Liver (tissue), 3 donors: ENCODE measurements around the gene BTK.

Source experiments
- CTCF ChIP-seq: fragments of 150-350 bp; IDR thresholded peaks from 2 replicates; pipeline ENCODE4 v1.5.1; 2017; ENCODE audit warnings: improper control_type of control experiment, low read depth, low read length; ENCODE audit not compliant: missing input control
- EGR1 ChIP-seq, 2 donors: IDR thresholded peaks; 2 replicates each; pipeline ENCODE4 v1.6.1; 2016 to 2018; ENCODE audit warnings: antibody characterized with exemption in 2 of 2, low read depth in 2 of 2
- FOXA2 ChIP-seq: IDR thresholded peaks from 2 replicates; pipeline ENCODE4 v1.6.1; 2016; ENCODE audit warnings: antibody characterized with exemption
- GABPA ChIP-seq, 2 donors: IDR thresholded peaks in 1 of 2; conservative IDR thresholded peaks in 1 of 2; 2 replicates each; pipeline ENCODE4 v1.6.1; 2016; ENCODE audit warnings: antibody characterized with exemption in 2 of 2, mild to moderate bottlenecking in 1 of 2, moderate library complexity in 1 of 2
- RAD21 ChIP-seq, 2 donors: IDR thresholded peaks; 2 replicates each; pipeline ENCODE4 v1.6.1; 2016; ENCODE audit warnings: antibody characterized with exemption in 2 of 2, mild to moderate bottlenecking in 2 of 2
- RXRA ChIP-seq, 2 donors: IDR thresholded peaks; 2 replicates each; pipeline ENCODE4 v1.6.1; 2017 to 2018; ENCODE audit warnings: antibody characterized with exemption in 2 of 2, mild to moderate bottlenecking in 1 of 2
- SP1 ChIP-seq: IDR thresholded peaks from 2 replicates; pipeline ENCODE4 v1.6.1; 2018; ENCODE audit warnings: antibody characterized with exemption, mild to moderate bottlenecking
- TAF1 ChIP-seq: conservative IDR thresholded peaks from 2 replicates; pipeline ENCODE4 v1.6.1; 2016; ENCODE audit warnings: antibody characterized with exemption, mild to moderate bottlenecking
- TF ChIP-seq, protein P1 (sequence below): IDR thresholded peaks from 2 replicates; pipeline ENCODE4 v1.6.1; 2016; ENCODE audit warnings: antibody characterized with exemption, mild to moderate bottlenecking
- TF ChIP-seq, protein P2 (sequence below): IDR thresholded peaks from 2 replicates; pipeline ENCODE4 v1.6.1; 2016; ENCODE audit warnings: antibody characterized with exemption
- TF ChIP-seq, protein P3 (sequence below): IDR thresholded peaks from 2 replicates; pipeline ENCODE4 v1.6.1; 2016; ENCODE audit warnings: antibody characterized with exemption
- donor health status: healthy.
- donor health status: healthy.

GRCh38 chrX:101397779-101398178 lies 11.8 kb upstream of the BTK start:
- TF ChIP-seq CTCF (no peak), TAF1 (no peak), RAD21 (IDR thresholded peaks at IDR 0.05) (no peak), SP1 (no peak), GABPA (IDR thresholded peaks at IDR 0.05 in 1 of 2, conservative IDR thresholded peaks at IDR 0.05 in 1 of 2) (no peak), FOXA2 (no peak), RXRA (IDR thresholded peaks at IDR 0.05) (no peak), EGR1 (IDR thresholded peaks at IDR 0.05; ENCODE audit: low read depth in 2 of 2) (no peak)
- TF ChIP-seq, protein P1, sequence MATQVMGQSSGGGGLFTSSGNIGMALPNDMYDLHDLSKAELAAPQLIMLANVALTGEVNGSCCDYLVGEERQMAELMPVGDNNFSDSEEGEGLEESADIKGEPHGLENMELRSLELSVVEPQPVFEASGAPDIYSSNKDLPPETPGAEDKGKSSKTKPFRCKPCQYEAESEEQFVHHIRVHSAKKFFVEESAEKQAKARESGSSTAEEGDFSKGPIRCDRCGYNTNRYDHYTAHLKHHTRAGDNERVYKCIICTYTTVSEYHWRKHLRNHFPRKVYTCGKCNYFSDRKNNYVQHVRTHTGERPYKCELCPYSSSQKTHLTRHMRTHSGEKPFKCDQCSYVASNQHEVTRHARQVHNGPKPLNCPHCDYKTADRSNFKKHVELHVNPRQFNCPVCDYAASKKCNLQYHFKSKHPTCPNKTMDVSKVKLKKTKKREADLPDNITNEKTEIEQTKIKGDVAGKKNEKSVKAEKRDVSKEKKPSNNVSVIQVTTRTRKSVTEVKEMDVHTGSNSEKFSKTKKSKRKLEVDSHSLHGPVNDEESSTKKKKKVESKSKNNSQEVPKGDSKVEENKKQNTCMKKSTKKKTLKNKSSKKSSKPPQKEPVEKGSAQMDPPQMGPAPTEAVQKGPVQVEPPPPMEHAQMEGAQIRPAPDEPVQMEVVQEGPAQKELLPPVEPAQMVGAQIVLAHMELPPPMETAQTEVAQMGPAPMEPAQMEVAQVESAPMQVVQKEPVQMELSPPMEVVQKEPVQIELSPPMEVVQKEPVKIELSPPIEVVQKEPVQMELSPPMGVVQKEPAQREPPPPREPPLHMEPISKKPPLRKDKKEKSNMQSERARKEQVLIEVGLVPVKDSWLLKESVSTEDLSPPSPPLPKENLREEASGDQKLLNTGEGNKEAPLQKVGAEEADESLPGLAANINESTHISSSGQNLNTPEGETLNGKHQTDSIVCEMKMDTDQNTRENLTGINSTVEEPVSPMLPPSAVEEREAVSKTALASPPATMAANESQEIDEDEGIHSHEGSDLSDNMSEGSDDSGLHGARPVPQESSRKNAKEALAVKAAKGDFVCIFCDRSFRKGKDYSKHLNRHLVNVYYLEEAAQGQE, result no peak
- TF ChIP-seq, protein P2, sequence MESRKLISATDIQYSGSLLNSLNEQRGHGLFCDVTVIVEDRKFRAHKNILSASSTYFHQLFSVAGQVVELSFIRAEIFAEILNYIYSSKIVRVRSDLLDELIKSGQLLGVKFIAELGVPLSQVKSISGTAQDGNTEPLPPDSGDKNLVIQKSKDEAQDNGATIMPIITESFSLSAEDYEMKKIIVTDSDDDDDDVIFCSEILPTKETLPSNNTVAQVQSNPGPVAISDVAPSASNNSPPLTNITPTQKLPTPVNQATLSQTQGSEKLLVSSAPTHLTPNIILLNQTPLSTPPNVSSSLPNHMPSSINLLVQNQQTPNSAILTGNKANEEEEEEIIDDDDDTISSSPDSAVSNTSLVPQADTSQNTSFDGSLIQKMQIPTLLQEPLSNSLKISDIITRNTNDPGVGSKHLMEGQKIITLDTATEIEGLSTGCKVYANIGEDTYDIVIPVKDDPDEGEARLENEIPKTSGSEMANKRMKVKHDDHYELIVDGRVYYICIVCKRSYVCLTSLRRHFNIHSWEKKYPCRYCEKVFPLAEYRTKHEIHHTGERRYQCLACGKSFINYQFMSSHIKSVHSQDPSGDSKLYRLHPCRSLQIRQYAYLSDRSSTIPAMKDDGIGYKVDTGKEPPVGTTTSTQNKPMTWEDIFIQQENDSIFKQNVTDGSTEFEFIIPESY, result no peak
- TF ChIP-seq, protein P3, sequence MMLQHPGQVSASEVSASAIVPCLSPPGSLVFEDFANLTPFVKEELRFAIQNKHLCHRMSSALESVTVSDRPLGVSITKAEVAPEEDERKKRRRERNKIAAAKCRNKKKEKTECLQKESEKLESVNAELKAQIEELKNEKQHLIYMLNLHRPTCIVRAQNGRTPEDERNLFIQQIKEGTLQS, result no peak
